Left ventricle myocardium inferior (tissue), 1 donor: ENCODE measurements around the gene SLC22A23. TPM values are rescaled to one million over a fixed set of nuclear protein-coding genes. Genes with fewer than 3 reads are reported as not detected.

Source experiments
- DNase-seq: peaks from one replicate; pipeline ENCODE4 v3.0.0-alpha.2; 2020
- H3K27ac ChIP-seq: fragments of 200-600 bp; replicated peaks from 2 replicates; pipeline ENCODE4 v1.8.0; 2021
- H3K27me3 ChIP-seq: fragments of 200-600 bp; 2 replicates; pipeline ENCODE4 v1.8.0; 2021; ENCODE audit warnings: low read depth
- H3K36me3 ChIP-seq: fragments of 200-600 bp; 2 replicates; pipeline ENCODE4 v1.8.0; 2021
- H3K4me1 ChIP-seq: fragments of 200-600 bp; 2 replicates; pipeline ENCODE4 v1.8.0; 2021
- H3K4me3 ChIP-seq: fragments of 200-600 bp; 2 replicates; pipeline ENCODE4 v1.8.0; 2021; ENCODE audit warnings: mild to moderate bottlenecking, moderate library complexity
- H3K9me3 ChIP-seq: fragments of 200-600 bp; replicated peaks from 2 replicates; pipeline ENCODE4 v1.8.0; 2021
- intact Hi-C: fragments of 100-400 bp; cut with micrococcal nuclease; formaldehyde crosslinking; loops from one replicate; pipeline ENCODE4 v1.11.0; 2022
- total RNA-seq: library from RNA; stranded (reverse); fragmentation: NEBNext Ultra II Directional; extraction: Animal tissue kit (Norgen Biotek cat#: 25700); gene quantifications from one replicate; pipeline ENCODE4 v1.2.1, GENCODE V29; 2021
- TF ChIP-seq, protein P1 (sequence below): fragments of 200-600 bp; IDR thresholded peaks from 2 replicates; pipeline ENCODE4 v1.8.0; 2021; ENCODE audit warnings: antibody characterized with exemption, mild to moderate bottlenecking, borderline replicate concordance
- donor health status: DM: no; HTN: yes; CAD: no; lungs with severe emphysema.

SLC22A23 gene
- total RNA-seq, 1 donor from 2014 or later = 7.0 TPM

GRCh38 chr6:3457710-3458602, 1.1 kb upstream of the SLC22A23 start:
- Histone ChIP-seq H3K36me3 (no peaks in the 10 kb centered on the region), H3K4me3 (peak overlapping the region; percentile 80), H3K27ac (peak overlapping the region; percentile 74), H3K27me3 (peaks cover 30% of the 10 kb centered on the region), H3K4me1 (peaks cover 39% of the 10 kb centered on the region), H3K9me3 (no peaks in the 10 kb centered on the region)
- TF ChIP-seq, protein P1, sequence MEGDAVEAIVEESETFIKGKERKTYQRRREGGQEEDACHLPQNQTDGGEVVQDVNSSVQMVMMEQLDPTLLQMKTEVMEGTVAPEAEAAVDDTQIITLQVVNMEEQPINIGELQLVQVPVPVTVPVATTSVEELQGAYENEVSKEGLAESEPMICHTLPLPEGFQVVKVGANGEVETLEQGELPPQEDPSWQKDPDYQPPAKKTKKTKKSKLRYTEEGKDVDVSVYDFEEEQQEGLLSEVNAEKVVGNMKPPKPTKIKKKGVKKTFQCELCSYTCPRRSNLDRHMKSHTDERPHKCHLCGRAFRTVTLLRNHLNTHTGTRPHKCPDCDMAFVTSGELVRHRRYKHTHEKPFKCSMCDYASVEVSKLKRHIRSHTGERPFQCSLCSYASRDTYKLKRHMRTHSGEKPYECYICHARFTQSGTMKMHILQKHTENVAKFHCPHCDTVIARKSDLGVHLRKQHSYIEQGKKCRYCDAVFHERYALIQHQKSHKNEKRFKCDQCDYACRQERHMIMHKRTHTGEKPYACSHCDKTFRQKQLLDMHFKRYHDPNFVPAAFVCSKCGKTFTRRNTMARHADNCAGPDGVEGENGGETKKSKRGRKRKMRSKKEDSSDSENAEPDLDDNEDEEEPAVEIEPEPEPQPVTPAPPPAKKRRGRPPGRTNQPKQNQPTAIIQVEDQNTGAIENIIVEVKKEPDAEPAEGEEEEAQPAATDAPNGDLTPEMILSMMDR = no peak
- DNase-seq = no peak
- intact Hi-C loops = no loop called here

- TF ChIP-seq, protein P1 = no peak
- Histone ChIP-seq H3K27me3 (peaks cover 40% of the 10 kb centered on the region), H3K4me3 (peak overlapping the region; percentile 80), H3K27ac (peak overlapping the region; percentile 74), H3K9me3 (no peaks in the 10 kb centered on the region), H3K36me3 (no peaks in the 10 kb centered on the region), H3K4me1 (peaks cover 39% of the 10 kb centered on the region)
- no peak for DNase-seq
- intact Hi-C loops = no loop called here
Measured at GRCh38 chr6:3456395-3456897, 404 bp downstream of the SLC22A23 start.

DNA sequence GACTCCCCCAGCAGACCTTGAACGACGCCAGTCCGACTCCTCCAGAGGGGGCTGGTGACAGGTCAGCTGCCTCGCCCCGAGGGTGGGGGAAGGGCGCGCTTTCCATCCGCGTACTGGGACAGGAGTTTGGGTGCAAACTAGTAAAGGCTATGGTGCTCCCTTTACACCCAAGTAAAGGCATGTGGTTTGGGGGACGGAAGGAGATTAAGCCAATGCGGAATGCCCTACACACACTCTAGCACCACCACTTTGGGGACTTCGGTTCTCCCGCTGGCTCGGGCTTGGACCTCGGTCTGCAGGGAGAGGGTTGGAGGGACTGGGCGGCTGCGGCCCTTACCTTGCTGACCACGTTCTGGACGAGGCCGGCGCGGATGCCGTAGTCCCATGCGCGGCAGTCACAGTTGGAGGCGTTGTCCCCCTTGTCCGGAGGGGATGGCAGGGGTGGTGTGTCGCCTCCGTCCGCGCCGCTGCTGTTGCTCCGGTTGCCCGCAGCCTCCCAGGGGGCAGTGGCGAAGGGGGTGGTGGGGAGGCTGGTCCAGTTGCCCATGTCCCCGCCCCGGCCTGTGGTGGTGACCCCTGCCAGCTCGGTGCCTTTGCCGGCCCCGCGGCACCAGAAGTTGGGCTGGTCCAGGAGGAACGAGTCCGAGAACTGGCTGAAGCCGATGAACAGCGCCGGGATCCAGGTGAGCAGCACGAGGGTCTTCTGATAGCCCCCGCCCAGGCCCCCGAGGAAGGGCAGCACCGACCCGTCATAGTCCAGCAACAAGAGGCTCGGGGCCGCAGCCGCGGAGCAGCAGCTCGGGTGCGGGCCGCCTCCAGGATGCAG, 1.1 kb downstream of the SLC22A23 start:
- H3K9me3 ChIP-seq = no peaks in the 10 kb centered on the region
- TF ChIP-seq, protein P1 = no peak
- peak overlapping the region; percentile 80 for H3K4me3 ChIP-seq
- H3K4me1 ChIP-seq = peaks cover 39% of the 10 kb centered on the region
- DNase-seq = no peak
- intact Hi-C loops = no loop called here
- H3K36me3 ChIP-seq = no peaks in the 10 kb centered on the region
- H3K27me3 ChIP-seq = peaks cover 40% of the 10 kb centered on the region
- peak overlapping the region; percentile 16 for H3K27ac ChIP-seq

DNA sequence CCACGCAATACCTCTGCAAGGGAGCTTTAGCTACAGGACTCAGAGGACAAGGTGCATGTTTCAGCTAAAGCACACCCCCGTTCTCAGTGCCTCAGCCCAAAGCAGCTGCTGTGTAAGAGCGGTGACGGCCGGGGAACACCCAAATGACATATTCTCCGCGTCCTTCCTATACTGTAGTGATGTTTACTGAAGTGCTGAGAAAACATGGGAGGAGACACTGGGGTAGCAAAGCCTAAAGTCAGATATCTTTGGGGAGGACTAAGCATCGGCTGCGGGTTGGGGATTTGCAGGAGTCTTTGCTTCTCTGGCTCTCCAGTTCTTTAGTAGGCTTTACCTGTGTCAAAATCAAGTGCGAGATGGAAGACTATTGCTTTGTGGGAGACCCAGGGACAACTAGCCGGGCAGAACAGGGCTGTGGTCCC, 1.7 kb downstream of the SLC22A23 start:
- no peaks in the 10 kb centered on the region for H3K36me3 ChIP-seq
- no peak overlapping the region for H3K27ac ChIP-seq
- intact Hi-C loops = no loop called here
- peaks cover 40% of the 10 kb centered on the region for H3K27me3 ChIP-seq
- peaks cover 39% of the 10 kb centered on the region for H3K4me1 ChIP-seq
- TF ChIP-seq, protein P1 = no peak
- no peaks in the 10 kb centered on the region for H3K9me3 ChIP-seq
- no peak for DNase-seq
- peak overlapping the region; percentile 80 for H3K4me3 ChIP-seq

DNA sequence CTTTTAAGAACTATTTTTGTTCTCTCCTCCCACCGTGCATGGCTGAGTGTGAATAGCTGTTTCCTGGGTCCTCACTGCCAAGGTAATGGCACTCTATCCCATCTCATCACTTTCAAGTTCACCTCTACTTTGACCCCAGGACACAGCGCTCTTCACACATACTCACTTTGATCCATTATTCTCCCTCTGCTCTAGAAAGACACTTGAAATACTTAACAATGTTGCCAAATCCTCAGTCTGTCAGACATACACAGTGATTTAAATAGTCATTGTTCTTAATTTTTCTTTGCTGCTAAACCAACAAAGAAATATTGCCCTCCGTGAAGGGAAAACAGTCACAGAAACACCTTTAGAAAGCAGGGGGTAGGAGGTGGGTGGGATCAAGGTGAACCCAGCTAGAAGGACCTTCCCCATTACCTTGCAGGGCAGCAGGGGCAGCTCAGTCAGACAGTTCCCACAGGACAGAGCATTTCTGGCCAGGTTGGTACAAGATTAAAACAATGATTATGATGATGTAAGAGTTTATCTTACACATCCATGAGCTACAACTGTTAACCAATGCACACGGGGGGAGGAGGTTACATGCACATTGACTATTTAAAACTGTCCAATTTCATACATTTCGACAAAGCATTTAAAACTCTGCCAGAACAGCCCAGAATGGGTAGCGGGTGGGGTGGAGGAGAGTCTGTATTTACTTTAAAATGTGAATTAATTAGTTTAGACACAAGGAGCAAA, 2.4 kb downstream of the SLC22A23 start:
- Histone ChIP-seq H3K27ac (no peak overlapping the region), H3K4me3 (peak overlapping the region; percentile 80), H3K27me3 (peaks cover 40% of the 10 kb centered on the region), H3K4me1 (peaks cover 39% of the 10 kb centered on the region), H3K36me3 (no peaks in the 10 kb centered on the region), H3K9me3 (no peaks in the 10 kb centered on the region)
- intact Hi-C loops = no loop called here
- DNase-seq = no peak
- TF ChIP-seq, protein P1 = no peak
